Daoy (cell line): ENCODE results near the gene PCSK6. TPM values are rescaled to one million over a fixed set of nuclear protein-coding genes. Genes with fewer than 3 reads are reported as not detected.

ENCODE experiments used
- DNase-seq: peaks from one replicate; pipeline ENCODE4 v3.0.0-alpha.2; 2015; ENCODE audit warnings: low read depth
- total RNA-seq: library from RNA; depleted of rRNA; stranded (reverse); fragments of >200 nt; shearing (Covaris generic); gene quantifications from 2 replicates; pipeline ENCODE4 v1.2.3, GENCODE V29; 2014

Gene PCSK6
- total RNA-seq, 1 experiment from 2014 or later = 8.1 TPM

- peak; percentile 62 for DNase-seq
These were observed 10.6 kb upstream of the PCSK6 start for GRCh38 chr15:101499863-101500713.

DNA sequence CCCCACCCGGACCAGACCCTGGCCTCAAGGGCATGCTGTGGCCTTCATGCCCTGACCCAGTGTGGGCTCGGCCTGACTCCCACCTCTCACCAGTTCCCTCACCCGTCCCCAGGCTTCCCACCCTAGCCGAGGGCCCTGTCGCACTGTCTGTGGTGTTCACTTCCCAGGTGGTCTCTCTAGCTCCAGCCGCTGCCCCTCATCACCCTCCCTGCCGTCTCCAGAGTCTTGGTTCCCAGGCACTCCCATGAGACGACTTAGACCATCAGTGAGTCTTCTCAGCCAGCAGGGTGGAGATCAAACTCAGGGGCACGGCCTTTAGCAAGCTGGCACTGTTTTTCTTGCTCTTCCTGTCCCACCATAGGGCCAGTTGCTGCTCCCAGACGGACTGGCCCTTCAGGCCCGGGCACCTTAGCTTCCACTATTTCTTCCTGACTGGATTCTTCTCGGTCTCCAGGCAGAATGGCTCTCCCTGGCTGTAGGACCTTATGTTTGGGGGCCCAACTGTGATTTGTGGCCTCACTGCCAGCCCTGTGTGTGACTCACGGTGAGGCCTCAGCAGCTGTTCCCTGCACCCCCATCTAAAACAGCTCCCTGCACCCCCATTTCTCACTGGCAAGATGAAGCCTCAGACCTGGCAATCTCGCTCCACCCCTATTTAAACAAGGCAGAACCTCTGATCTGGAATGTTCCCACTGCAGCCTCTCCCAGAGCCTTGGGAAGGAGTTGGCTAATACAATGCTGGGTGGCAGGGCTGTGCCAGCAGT lies 9.4 kb upstream of the PCSK6 start:
- no peak for DNase-seq

GRCh38 chr15:101498076-101498716 lies 8.7 kb upstream of the PCSK6 start:
- no peak for DNase-seq

- no peak for DNase-seq
These were observed 8.1 kb upstream of the PCSK6 start for GRCh38 chr15:101497484-101498034.

GRCh38 chr15:101497017-101497416 lies 7.5 kb upstream of the PCSK6 start:
- DNase-seq = no peak

- no peak for DNase-seq
These were observed 6.9 kb upstream of the PCSK6 start for GRCh38 chr15:101496198-101496986.

DNA sequence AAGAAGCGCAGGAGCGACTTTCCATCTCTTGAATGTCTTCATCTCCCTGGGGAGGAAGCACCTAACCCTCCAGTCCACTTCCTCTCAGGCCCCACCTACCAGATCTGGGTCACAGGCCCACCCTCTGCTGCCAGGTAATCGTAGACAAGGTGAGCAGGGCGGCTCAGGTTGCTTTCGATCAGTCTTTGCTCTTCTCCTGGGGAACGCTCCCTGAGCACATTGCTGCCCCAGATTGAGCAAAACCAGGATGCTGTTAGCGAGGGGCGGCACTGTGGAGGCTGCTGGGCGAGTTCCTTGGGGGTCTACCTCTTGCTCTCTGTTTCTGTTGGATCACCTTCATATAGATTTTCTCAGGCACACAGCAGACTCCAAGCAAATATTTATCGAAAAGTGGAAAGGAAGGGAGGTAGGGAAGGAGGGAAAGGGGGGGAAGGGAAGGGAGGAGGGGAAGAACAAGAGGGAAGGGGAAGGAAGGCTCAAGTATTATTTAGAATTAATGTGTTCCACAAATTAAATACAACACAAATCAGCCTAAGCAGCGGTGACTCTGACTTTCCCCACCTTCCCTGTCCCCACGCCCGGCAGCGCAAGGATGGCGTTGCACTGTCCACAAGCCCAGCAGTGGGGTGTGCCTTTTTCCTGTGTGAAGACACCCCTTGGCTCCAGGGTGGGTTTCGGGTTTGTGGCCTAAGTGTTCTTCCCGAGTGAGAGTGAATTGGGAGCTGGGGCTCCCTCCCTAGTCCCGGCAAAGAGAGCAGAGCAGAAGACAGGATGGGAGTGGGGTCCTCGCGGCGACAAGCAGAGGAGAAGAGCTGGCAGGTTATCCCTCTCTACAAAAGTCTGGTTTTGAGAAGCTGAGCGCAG lies 6.1 kb upstream of the PCSK6 start:
- DNase-seq = no peak

- DNase-seq = no peak
These were observed 4.8 kb upstream of the PCSK6 start for GRCh38 chr15:101494251-101494796.

DNA sequence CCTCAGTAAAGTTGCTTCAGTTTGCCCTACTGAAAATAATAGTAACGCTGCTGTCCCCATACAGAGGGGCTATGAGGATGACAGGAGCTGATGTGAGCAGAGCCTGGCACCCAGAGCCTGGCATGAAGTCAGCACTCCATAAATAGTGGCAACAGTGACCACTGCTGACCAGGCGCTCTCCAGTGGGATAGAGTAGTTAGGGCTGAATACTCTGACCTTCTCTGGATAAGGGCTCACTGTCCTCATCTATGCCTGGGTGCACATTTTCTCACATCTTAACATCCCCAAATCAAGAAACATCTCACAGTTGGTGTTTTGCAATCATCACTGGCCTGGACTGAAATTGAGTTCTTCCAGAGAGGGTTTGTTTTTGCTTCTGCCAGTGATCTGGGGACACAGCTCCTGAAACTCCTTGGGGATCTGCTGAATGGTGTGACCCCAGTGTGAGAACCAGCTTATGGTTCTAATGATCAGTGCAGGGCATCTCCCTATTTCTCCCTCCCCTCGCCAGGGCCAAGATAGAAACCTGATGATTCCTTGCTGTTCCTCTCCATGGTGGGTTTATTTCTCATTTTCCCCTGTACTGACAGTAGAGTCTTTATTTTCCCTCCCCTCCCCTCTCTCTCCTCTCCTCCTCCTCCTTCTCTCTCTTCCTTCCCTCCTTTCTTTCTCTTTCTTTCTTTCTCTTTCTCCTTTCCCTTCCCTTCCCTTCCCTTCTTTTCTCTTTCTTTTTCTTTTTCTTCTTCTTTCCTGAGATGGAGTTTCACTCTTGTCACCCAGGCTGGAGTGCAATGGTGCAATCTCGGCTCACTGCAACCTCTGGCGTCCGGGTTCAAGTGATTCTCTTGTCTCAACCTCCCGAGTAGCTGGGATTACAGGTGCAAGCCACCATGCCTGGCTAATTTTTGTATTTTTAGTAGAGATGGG lies 3.5 kb upstream of the PCSK6 start:
- DNase-seq = no peak

GRCh38 chr15:101491734-101492640 lies 2.5 kb upstream of the PCSK6 start:
- DNase-seq = no peak

GRCh38 chr15:101490922-101491733 lies 1.6 kb upstream of the PCSK6 start:
- DNase-seq = no peak

DNA sequence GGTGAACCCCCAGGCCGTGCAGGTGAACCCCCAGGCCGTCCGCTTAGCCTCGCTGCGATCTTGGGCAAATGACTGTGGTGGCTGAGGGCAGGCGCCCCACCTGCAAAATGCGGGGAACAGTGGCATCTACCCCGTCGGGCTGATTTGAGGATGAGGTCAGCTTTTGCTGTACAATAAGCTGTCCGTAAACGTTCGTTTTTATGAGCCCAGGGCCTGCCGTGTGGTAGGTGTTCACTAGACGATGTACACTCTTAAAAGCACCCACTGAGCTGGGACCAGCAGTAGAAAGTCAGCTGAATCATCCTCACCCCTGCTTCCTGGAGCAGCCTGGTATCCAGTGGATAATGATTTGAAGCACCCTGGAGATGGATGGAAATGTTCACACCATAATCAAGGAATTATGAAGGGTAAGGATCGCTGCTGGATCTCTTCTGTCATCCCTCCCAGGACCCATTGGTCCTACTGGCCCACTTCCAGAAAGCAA lies 943 bp upstream of the PCSK6 start:
- DNase-seq = no peak

DNA sequence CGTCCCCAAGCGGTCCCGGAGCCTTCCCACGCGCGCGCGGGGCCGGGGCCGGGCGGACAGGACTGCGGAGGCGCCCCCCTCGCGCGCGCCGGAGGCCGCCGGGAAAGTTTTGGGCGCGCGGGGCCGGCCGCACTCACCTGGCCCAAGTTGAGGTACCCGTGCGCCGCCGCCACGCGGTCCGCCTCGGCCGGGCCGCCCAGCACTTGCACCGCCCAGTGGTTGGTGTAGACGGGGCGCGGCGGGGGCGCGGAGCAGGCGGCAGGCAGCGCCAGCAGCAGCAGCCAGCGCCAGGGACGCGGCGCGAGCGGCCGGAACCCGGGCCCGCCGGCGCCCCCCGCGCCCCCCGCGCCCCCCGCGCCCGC lies 289 bp downstream of the PCSK6 start:
- peak; percentile 77 for DNase-seq

DNA sequence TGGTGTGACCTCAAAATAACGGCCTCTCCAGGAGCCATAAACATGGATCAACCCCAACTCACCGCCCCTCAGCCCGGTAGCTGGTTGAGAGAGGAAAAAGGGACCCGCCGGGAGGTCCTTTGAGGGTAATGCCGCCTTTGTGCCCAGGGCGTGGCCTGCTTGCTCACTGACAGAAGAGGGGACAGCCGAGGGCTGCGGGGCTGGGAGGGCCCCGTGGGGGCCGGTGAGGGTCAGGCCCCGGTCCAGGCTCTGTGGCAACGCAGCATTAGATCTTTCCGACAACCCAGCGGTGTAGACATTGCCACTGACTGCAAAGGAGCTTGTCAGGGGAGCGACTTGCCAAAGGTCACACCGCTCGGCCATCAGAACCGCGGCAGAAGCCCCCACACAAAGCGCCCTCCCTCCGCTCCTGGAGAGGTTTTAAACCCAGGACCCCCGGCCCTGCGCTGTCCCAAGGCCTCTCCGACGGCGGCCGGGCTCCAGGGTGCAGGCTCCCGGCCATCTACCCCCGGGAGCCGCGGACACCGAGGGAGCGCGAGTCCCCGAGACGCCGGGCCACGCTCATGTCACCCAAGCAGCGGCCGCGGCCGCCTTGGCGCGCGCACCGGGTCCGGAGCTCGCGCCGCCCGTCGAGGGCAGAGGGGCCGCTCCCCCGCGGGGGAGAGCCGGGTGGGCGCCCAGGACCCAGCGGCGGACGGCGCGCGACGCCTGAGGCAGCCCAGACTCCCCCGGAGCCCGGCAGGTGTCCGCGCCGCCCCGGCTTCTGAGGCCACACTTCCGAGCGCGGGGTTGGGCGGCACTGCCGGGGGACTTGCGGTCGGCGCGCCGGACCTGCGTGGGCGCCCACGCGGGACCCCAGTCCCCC lies 975 bp downstream of the PCSK6 start:
- no peak for DNase-seq

DNA sequence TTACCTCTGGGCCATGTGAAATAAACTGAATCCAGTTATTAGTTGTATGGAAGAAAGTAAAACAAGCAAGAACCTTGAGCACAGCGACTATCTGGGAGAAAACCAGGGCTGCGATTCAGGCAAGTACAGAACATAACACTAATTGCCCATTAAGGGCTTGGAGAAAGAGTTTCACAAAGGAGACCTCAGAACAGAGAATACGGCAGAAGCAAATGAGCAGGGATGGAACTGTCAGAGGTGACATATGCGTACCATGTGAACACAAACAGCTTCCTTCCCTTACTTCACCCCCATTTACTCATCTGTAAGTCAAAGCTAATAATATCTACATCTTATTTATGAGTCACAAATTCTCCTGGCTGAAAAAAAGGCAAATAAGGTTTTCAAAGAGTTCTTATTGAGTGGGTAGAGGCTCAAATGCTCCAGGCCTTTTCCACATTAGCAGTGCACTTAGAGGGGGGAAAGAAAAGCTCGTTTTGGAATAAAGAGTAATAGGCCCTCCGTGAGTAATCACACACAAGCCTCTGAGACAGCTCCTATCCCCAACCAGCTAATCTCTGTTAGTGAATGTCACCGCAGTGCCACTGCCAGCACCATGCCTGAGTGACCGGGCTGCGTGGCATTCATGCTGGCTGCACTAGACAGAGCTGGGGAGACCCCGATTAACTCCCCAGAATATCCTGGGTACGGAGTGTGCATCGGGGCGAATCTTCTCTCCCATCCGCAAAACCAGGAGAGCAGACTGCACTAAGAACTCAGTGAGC lies 2.6 kb downstream of the PCSK6 start:
- no peak for DNase-seq
